NCI-H82 treated with DMSO at 0.1 percent for 48 hours (cell line): ENCODE data around the gene DDX51.

Source experiments
- DNase-seq: peaks from one replicate; lab custom pipeline; 2025; ENCODE audit not compliant: unreplicated experiment; lab: John Stamatoyannopoulos, UW

Gene DDX51

GRCh38 chr12:132179431-132180362 is 35.6 kb upstream of the DDX51 start:
- DNase-seq = no peak

- no peak for DNase-seq
Observed at GRCh38 chr12:132178801-132179401, 34.8 kb upstream of the DDX51 start.

GRCh38 chr12:132178316-132178715 is 34.2 kb upstream of the DDX51 start:
- no peak for DNase-seq

GRCh38 chr12:132176920-132177551 is 32.9 kb upstream of the DDX51 start:
- no peak for DNase-seq

- no peak for DNase-seq
Observed at GRCh38 chr12:132176385-132176919, 32.3 kb upstream of the DDX51 start.

GRCh38 chr12:132175496-132176384 is 31.6 kb upstream of the DDX51 start:
- DNase-seq = no peak

- DNase-seq = no peak
Observed at GRCh38 chr12:132174839-132175490, 30.8 kb upstream of the DDX51 start.

- no peak for DNase-seq
Observed at GRCh38 chr12:132174015-132174838, 30.1 kb upstream of the DDX51 start.

GRCh38 chr12:132173135-132174014 is 29.3 kb upstream of the DDX51 start:
- no peak for DNase-seq

GRCh38 chr12:132172619-132173018 is 28.5 kb upstream of the DDX51 start:
- DNase-seq = no peak

- no peak for DNase-seq
Observed at GRCh38 chr12:132171968-132172521, 27.9 kb upstream of the DDX51 start.

- DNase-seq = no peak
Observed at GRCh38 chr12:132171293-132171967, 27.3 kb upstream of the DDX51 start.

- no peak for DNase-seq
Observed at GRCh38 chr12:132170637-132171292, 26.6 kb upstream of the DDX51 start.

- DNase-seq = no peak
Observed at GRCh38 chr12:132170094-132170636, 26.0 kb upstream of the DDX51 start.

- DNase-seq = no peak
Observed at GRCh38 chr12:132169376-132169775, 25.3 kb upstream of the DDX51 start.

GRCh38 chr12:132168311-132169031 is 24.4 kb upstream of the DDX51 start:
- no peak for DNase-seq
